Esophagus squamous epithelium (tissue), 4 donors: ENCODE results near the gene TRIM73.
"Not testable (repeated sequence)": the region's sequence is repeated elsewhere in the genome, so short reads cannot be mapped to it uniquely, and the experiment has no call there.

Source experiments
- POLR2A ChIP-seq, 4 donors: fragments of 450-650 bp; IDR thresholded peaks; one replicate each; pipeline ENCODE4 v1.6.1; 2017; ENCODE audit warnings: antibody characterized with exemption in 4 of 4, mild to moderate bottlenecking in 4 of 4, moderate library complexity in 3 of 4
- TF ChIP-seq, protein P1 (sequence below), 6 experiments: fragments of 450-650 bp in 4 of 6; fragments of 200-600 bp in 2 of 6; sonication (generic) in 2 of 6; IDR thresholded peaks; one replicate each; pipeline ENCODE4 v1.5.1; 2016 to 2019; ENCODE audit warnings: antibody characterized with exemption in 6 of 6, mild to moderate bottlenecking in 4 of 6, moderate library complexity in 4 of 6

DNA sequence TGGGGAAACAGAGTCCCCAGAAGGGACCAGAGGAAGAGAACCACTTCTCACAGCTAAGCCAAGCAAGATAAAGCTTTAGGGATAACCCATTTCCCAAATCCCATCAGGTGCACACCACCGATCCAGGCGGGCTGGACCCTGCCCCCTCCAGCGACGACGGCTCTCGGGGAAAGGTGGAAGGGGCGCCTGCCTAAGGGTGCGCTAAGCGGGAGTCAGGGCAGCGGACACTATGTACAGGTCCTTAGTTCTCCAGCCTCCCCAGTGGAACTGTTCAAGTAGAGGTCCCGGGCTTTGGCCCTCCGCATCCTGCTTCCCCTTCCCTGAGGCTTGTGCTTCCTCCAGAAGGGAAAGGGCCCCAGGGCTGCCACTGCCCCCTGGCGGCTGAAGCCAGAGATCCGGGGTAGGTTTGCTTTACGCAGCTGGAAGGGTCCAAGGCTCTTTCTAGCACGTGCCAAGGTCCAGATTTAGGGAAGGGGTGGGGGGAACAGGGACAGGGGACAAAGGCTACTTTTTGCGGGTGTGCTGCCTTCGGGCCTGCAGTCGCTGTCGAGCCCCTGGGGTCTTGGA lies 22.9 kb downstream of the TRIM73 start:
- TF ChIP-seq, protein P1, sequence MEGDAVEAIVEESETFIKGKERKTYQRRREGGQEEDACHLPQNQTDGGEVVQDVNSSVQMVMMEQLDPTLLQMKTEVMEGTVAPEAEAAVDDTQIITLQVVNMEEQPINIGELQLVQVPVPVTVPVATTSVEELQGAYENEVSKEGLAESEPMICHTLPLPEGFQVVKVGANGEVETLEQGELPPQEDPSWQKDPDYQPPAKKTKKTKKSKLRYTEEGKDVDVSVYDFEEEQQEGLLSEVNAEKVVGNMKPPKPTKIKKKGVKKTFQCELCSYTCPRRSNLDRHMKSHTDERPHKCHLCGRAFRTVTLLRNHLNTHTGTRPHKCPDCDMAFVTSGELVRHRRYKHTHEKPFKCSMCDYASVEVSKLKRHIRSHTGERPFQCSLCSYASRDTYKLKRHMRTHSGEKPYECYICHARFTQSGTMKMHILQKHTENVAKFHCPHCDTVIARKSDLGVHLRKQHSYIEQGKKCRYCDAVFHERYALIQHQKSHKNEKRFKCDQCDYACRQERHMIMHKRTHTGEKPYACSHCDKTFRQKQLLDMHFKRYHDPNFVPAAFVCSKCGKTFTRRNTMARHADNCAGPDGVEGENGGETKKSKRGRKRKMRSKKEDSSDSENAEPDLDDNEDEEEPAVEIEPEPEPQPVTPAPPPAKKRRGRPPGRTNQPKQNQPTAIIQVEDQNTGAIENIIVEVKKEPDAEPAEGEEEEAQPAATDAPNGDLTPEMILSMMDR (IDR thresholded peaks at IDR 0.05): peak in 1 of 6 experiments; percentile 14
- not testable (repeated sequence) for TF ChIP-seq POLR2A (IDR thresholded peaks at IDR 0.05)
